ENCODE measurements around the gene FGF14. TPM values are rescaled to one million over a fixed set of nuclear protein-coding genes. Genes with fewer than 3 reads are reported as not detected.

The FGF14 gene
- total and polyA plus RNA-seq, 2 of the 4 experiments (the other 2 are of a cell fraction): under 0.01 TPM; not detected in 1

DNA sequence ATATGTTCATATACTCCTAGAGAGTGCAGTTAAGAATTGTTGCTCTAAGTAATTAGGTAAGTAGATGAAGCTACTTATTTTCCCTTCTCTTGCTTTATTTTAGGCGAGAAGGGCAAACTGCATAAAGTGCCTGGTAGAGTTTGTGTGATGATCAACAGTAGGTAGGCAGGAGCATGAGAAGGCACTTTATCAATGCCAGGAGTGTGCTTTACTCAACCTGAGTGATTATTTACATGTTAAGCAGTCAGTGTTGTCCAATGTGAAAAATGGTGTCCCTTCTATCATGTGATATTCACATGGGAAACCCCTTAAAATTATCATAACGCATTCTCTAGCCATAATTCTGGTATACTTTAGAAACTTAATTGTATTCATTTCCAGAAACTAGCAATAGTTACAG, 655.3 kb downstream of the FGF14 start:
- ATAC-seq (ENCODE audit: low read depth) (no peak), DNase-seq (no peak)
- BruUV-seq (replicated peaks): no TSS peak
- no peak overlapping the region for H4K5ac ChIP-seq (ENCODE audit: low read depth, low read length)
- in situ Hi-C loops (cut with MboI; ENCODE audit: low sequenced_read_pairs): no loop called here
- H4K91ac ChIP-seq (ENCODE audit: insufficient read depth, low read depth, low read length): no peak overlapping the region
- ChIA-PET POLR2A (ENCODE audit: unreplicated experiment) (no interaction called here), CTCF (no interaction called here)
- no peak overlapping the region for H2AK5ac ChIP-seq (ENCODE audit: low read depth, low read length)
- no peaks in the 10 kb centered on the region for H3K27me3 ChIP-seq (ENCODE audit: control insufficient read depth, insufficient read depth, low read length)
- WGBS, 2 experiments (ENCODE audit: extremely low coverage in 2 of 2, insufficient read length in 1 of 2): no CpG with 5 or more reads among the region's 2 CpGs
- intact Hi-C loops (cut with micrococcal nuclease): no loop called here
- no peaks in the 10 kb centered on the region for H4K20me1 ChIP-seq (ENCODE audit: insufficient read depth, low read length)
- H3K9me1 ChIP-seq (ENCODE audit: insufficient read depth, low read length): no peaks in the 10 kb centered on the region
- no peak overlapping the region for H3K56ac ChIP-seq (ENCODE audit: extremely low read depth, insufficient read depth, low read length)
- no peak overlapping the region for H2AK9ac ChIP-seq (replicated peaks; ENCODE audit: low read depth, low read length, poor library complexity)
- no peak overlapping the region for H3K4ac ChIP-seq (ENCODE audit: low read depth, low read length)
- H3K14ac ChIP-seq (replicated peaks; ENCODE audit: low read depth, low read length): no peak overlapping the region
- H2AFZ ChIP-seq (replicated peaks; ENCODE audit: low read length, poor library complexity): no peak overlapping the region
- H3K27ac ChIP-seq (ENCODE audit: insufficient read depth, low read length): no peak overlapping the region
- no peak overlapping the region for H3K18ac ChIP-seq (ENCODE audit: low read depth, low read length)
- no peaks in the 10 kb centered on the region for H3K4me1 ChIP-seq (ENCODE audit: control insufficient read depth, insufficient read depth, low read length)
- H3K9me3 ChIP-seq (ENCODE audit: control insufficient read depth, insufficient read depth, low read length): no peaks in the 10 kb centered on the region
- H2BK15ac ChIP-seq (ENCODE audit: low read depth, low read length): no peak overlapping the region
- no peak overlapping the region for H2BK120ac ChIP-seq (ENCODE audit: low read depth, low read length)
- no peak overlapping the region for H3K9ac ChIP-seq (ENCODE audit: low read depth, low read length)
- dilution Hi-C loops (cut with HindIII; ENCODE audit: low sequenced_read_pairs, unreplicated experiment): no loop called here
- H2BK5ac ChIP-seq (ENCODE audit: low read depth, low read length, poor library complexity, severe bottlenecking): no peak overlapping the region
- no peak overlapping the region for H4K8ac ChIP-seq (ENCODE audit: low read depth in 2 of 2, low read length in 2 of 2)
- no peak overlapping the region for H3K4me2 ChIP-seq (ENCODE audit: low read depth, low read length)
- no peak overlapping the region for H3K4me3 ChIP-seq (ENCODE audit: insufficient read depth, low read depth, low read length)
- H2BK20ac ChIP-seq (ENCODE audit: low read depth, low read length): no peak overlapping the region
- H3K36me3 ChIP-seq (ENCODE audit: control insufficient read depth, insufficient read depth, low read length): no peaks in the 10 kb centered on the region
- TF ChIP-seq CHD1 (IDR thresholded peaks at IDR 0.05; ENCODE audit: low read depth, low read length) (no peak), CTCF (conservative IDR thresholded peaks at IDR 0.05; ENCODE audit: low read depth, low read length) (no peak), RFX5 (IDR thresholded peaks at IDR 0.05; ENCODE audit: low read depth, low read length) (no peak), POLR2A (IDR thresholded peaks at IDR 0.05; ENCODE audit: low read depth, low read length) (no peak), FOS (IDR thresholded peaks at IDR 0.05; ENCODE audit: low read depth, low read length) (no peak), SMC3 (IDR thresholded peaks at IDR 0.05; ENCODE audit: low read depth, low read length) (no peak)
- H3K23ac ChIP-seq (ENCODE audit: low read depth, low read length): no peak overlapping the region
- no peaks in the 10 kb centered on the region for H3K79me1 ChIP-seq (ENCODE audit: low read depth in 1 of 2, low read length in 2 of 2)

Data from IMR-90 (cell line).